ENCODE results near the gene TTC7B. TPM values are rescaled to one million over a fixed set of nuclear protein-coding genes. Genes with fewer than 3 reads are reported as not detected.

The TTC7B gene
- total and polyA plus RNA-seq, 2 experiments from 2014 or later, result 7.9 to 28.6 TPM

DNA sequence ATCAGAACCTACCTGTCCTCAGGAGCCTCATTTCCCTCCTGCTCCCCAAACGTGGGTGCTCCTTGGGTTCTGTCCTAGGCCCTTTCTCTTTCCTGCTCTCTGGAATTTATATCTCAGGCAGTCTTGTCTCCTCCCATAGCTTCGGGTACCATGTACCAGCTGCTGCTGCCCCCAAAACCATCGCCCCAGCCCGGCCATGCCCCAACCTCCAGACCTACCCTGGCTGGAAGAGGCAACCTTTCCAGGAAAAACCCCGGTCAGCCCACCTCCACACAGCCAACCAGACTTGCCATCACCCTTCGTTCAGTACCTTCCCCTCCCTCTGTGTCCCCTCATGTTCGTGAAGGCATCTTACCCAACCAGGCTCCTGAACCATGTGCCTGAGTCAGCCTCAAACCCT, 254.3 kb downstream of the TTC7B start:
- TF ChIP-seq EZH2 (IDR thresholded peaks at IDR 0.05; ENCODE audit: low read depth, unreplicated experiment), result no peak
- TF ChIP-seq, protein P1, sequence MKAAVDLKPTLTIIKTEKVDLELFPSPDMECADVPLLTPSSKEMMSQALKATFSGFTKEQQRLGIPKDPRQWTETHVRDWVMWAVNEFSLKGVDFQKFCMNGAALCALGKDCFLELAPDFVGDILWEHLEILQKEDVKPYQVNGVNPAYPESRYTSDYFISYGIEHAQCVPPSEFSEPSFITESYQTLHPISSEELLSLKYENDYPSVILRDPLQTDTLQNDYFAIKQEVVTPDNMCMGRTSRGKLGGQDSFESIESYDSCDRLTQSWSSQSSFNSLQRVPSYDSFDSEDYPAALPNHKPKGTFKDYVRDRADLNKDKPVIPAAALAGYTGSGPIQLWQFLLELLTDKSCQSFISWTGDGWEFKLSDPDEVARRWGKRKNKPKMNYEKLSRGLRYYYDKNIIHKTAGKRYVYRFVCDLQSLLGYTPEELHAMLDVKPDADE (IDR thresholded peaks at IDR 0.05), result no peak
- H3K36me3 Mint-ChIP-seq (ENCODE audit: low read depth), result no peaks in the 10 kb centered on the region; the same call in 2 of the 3 replicates
- Histone ChIP-seq H3K27me3 (ENCODE audit: insufficient read depth) (no peaks in the 10 kb centered on the region), H3K79me2 (replicated peaks; ENCODE audit: insufficient read depth) (no peaks in the 10 kb centered on the region), H3K36me3 (ENCODE audit: insufficient read depth) (no peaks in the 10 kb centered on the region), H3K4me3 (no peak overlapping the region), H2AFZ (no peak overlapping the region), H3K4me2 (no peak overlapping the region), H3K27ac (ENCODE audit: low read depth) (no peak overlapping the region), H4K20me1 (replicated peaks; ENCODE audit: insufficient read depth) (no peaks in the 10 kb centered on the region), H3F3A (replicated peaks; ENCODE audit: low read depth) (no peaks in the 10 kb centered on the region), H3K9me2 (ENCODE audit: insufficient read depth) (0 out of 2 replicates have a peak, but pooled peaks cover 4% of the 10 kb centered on the region), H3K4me1 (ENCODE audit: insufficient read depth) (no peaks in the 10 kb centered on the region)
- H3K27me3 Mint-ChIP-seq (ENCODE audit: insufficient read depth, low read depth, poor library complexity), result peaks cover 8% of the 10 kb centered on the region
- H3K4me3 Mint-ChIP-seq, result no peak overlapping the region
- no peaks in the 10 kb centered on the region for H3K9me3 Mint-ChIP-seq
- ATAC-seq, result no peak
- no peak for DNase-seq (ENCODE audit: low spot score)
- H3K27ac Mint-ChIP-seq, result no peak overlapping the region
- peaks cover 9% of the 10 kb centered on the region for H3K4me1 Mint-ChIP-seq

DNA sequence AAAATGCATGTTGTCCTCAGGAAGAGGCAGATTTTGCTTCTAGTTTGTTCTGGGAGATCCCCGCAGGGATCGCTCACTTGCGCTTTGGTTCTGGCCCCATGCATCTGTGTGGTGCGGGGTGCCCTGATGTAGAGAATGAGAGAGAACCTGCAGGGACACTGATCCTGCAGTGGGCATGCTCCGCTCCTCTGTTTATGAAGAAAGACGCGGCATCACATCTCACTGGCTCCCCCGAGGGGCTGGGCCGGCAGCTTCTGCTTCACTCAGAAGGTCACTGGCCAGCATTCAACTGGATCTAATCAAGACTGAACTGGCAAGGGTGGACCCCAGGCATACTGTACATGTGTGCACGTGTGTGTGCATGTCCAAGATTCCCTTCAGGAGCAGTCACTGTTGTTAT, 255.2 kb downstream of the TTC7B start:
- H3K4me1 ChIP-seq (ENCODE audit: insufficient read depth), result peaks cover 7% of the 10 kb centered on the region
- TF ChIP-seq CTCF (conservative IDR thresholded peaks at IDR 0.05; ENCODE audit: low read depth in 2 of 2) (peak in 1 of 2 experiments; percentile 36; a peak in 1 of 4 replicates), CREB1 (CRISPR knock-in tag; IDR thresholded peaks at IDR 0.05; ENCODE audit: low read depth) (no peak), REST (IDR thresholded peaks at IDR 0.05; ENCODE audit: unreplicated experiment) (peak; percentile 31)
- Mint-ChIP-seq H3K36me3 (ENCODE audit: low read depth) (no peaks in the 10 kb centered on the region; the same call in 2 of the 3 replicates), H3K4me3 (no peak overlapping the region), H3K4me1 (peaks cover 9% of the 10 kb centered on the region), H3K27ac (no peak overlapping the region), H3K27me3 (ENCODE audit: insufficient read depth, low read depth, poor library complexity) (peaks cover 11% of the 10 kb centered on the region), H3K9me3 (no peaks in the 10 kb centered on the region)
- ATAC-seq (peak; percentile 48), DNase-seq (ENCODE audit: low spot score) (peak; percentile 37)
- 0 out of 2 replicates have a peak, but pooled peaks cover 4% of the 10 kb centered on the region for H3K9me2 ChIP-seq (ENCODE audit: insufficient read depth)
- H3F3A ChIP-seq (replicated peaks; ENCODE audit: low read depth), result no peaks in the 10 kb centered on the region
- H2AFZ ChIP-seq, result no peak overlapping the region
- no peaks in the 10 kb centered on the region for H4K20me1 ChIP-seq (replicated peaks; ENCODE audit: insufficient read depth)
- no peaks in the 10 kb centered on the region for H3K36me3 ChIP-seq (ENCODE audit: insufficient read depth)
- no peak overlapping the region for H3K4me2 ChIP-seq
- no peak overlapping the region for H3K27ac ChIP-seq (ENCODE audit: low read depth)
- no peak overlapping the region for H3K4me3 ChIP-seq
- H3K27me3 ChIP-seq (ENCODE audit: insufficient read depth), result no peaks in the 10 kb centered on the region
- no peaks in the 10 kb centered on the region for H3K79me2 ChIP-seq (replicated peaks; ENCODE audit: insufficient read depth)

Data from GM23338 (cell line).